Measurements from ENCODE around the gene PLAC1. TPM values are rescaled to one million over a fixed set of nuclear protein-coding genes. Genes with fewer than 3 reads are reported as not detected.

PLAC1 gene
- total and polyA plus RNA-seq, 2 experiments from 2014 or later, result 0.50 to 0.83 TPM

GRCh38 chrX:134592303-134592702, 66.0 kb downstream of the PLAC1 start:
- Histone ChIP-seq H3K36me3 (ENCODE audit: insufficient read depth) (no peaks in the 10 kb centered on the region), H3K27me3 (ENCODE audit: insufficient read depth) (no peaks in the 10 kb centered on the region), H4K20me1 (replicated peaks; ENCODE audit: insufficient read depth) (no peaks in the 10 kb centered on the region), H3K9me2 (ENCODE audit: insufficient read depth) (no peaks in the 10 kb centered on the region), H3F3A (replicated peaks; ENCODE audit: low read depth) (no peaks in the 10 kb centered on the region), H2AFZ (no peak overlapping the region), H3K27ac (ENCODE audit: low read depth) (no peak overlapping the region), H3K4me3 (no peak overlapping the region), H3K4me1 (ENCODE audit: insufficient read depth) (no peaks in the 10 kb centered on the region), H3K4me2 (no peak overlapping the region), H3K79me2 (replicated peaks; ENCODE audit: insufficient read depth) (no peaks in the 10 kb centered on the region)
- Mint-ChIP-seq H3K4me3 (no peak overlapping the region), H3K27me3 (ENCODE audit: insufficient read depth, low read depth, poor library complexity) (no peaks in the 10 kb centered on the region), H3K9me3 (no peaks in the 10 kb centered on the region), H3K4me1 (no peaks in the 10 kb centered on the region), H3K27ac (no peak overlapping the region), H3K36me3 (ENCODE audit: low read depth) (no peaks in the 10 kb centered on the region)
- DNase-seq (ENCODE audit: low spot score) (no peak), ATAC-seq (no peak)
- TF ChIP-seq EZH2 (IDR thresholded peaks at IDR 0.05; ENCODE audit: low read depth, unreplicated experiment) (no peak), NANOG (IDR thresholded peaks at IDR 0.05; ENCODE audit: borderline replicate concordance) (no peak), ZNF462 (CRISPR knock-in tag; IDR thresholded peaks at IDR 0.05) (no peak), REST (IDR thresholded peaks at IDR 0.05; ENCODE audit: unreplicated experiment) (no peak), ZNF331 (CRISPR knock-in tag; IDR thresholded peaks at IDR 0.05; ENCODE audit: low read depth) (no peak), ZNF114 (CRISPR knock-in tag; IDR thresholded peaks at IDR 0.05) (no peak), CTCF (conservative IDR thresholded peaks at IDR 0.05; ENCODE audit: low read depth in 2 of 2) (no peak), CREB1 (CRISPR knock-in tag; IDR thresholded peaks at IDR 0.05; ENCODE audit: low read depth) (no peak), JUNB (IDR thresholded peaks at IDR 0.05; ENCODE audit: unreplicated experiment) (no peak), POLR2AphosphoS5 (IDR thresholded peaks at IDR 0.05; ENCODE audit: low read depth) (no peak), ETS1 (IDR thresholded peaks at IDR 0.05) (no peak), EZH2phosphoT487 (IDR thresholded peaks at IDR 0.05; ENCODE audit: unreplicated experiment) (no peak), STAT1 (IDR thresholded peaks at IDR 0.05; ENCODE audit: unreplicated experiment) (no peak)
